Cardiac fibroblast (primary cell): ENCODE results near the gene KISS1.

Experiments used
- DNase-seq, 2 donors: peaks; one replicate each; pipeline versions ENCODE4 v3.0.0 to v3.0.0-alpha.2; 2010; ENCODE audit warnings: low read depth in 2 of 2
- H3K4me3 ChIP-seq, 2 donors: replicated peaks in 1 of 2; 1 replicate in 1 of 2; 2 replicates in 1 of 2; pipeline ENCODE4 v1.5.1; 2011; ENCODE audit warnings: low read depth in 2 of 2, low read length in 2 of 2, mild to moderate bottlenecking in 2 of 2, moderate library complexity in 1 of 2
- CTCF ChIP-seq: IDR thresholded peaks from one replicate; pipeline ENCODE4 v1.5.1; 2011; ENCODE audit warnings: low read depth, mild to moderate bottlenecking, low read length, inconsistent platforms

KISS1 gene

GRCh38 chr1:204151552-204152309 lies 44.6 kb downstream of the KISS1 start, which contains the start of gene ETNK2:
Gene ETNK2, minus strand, starts transcription at chr1:204152044. Its CDS starts 192 bp downstream, at chr1:204151852.
- no peak for TF ChIP-seq CTCF
- DNase-seq = peak in 1 of 2 donors; percentile 56
- H3K4me3 ChIP-seq = peak within 1 kb of the TSS; percentile 57

DNA sequence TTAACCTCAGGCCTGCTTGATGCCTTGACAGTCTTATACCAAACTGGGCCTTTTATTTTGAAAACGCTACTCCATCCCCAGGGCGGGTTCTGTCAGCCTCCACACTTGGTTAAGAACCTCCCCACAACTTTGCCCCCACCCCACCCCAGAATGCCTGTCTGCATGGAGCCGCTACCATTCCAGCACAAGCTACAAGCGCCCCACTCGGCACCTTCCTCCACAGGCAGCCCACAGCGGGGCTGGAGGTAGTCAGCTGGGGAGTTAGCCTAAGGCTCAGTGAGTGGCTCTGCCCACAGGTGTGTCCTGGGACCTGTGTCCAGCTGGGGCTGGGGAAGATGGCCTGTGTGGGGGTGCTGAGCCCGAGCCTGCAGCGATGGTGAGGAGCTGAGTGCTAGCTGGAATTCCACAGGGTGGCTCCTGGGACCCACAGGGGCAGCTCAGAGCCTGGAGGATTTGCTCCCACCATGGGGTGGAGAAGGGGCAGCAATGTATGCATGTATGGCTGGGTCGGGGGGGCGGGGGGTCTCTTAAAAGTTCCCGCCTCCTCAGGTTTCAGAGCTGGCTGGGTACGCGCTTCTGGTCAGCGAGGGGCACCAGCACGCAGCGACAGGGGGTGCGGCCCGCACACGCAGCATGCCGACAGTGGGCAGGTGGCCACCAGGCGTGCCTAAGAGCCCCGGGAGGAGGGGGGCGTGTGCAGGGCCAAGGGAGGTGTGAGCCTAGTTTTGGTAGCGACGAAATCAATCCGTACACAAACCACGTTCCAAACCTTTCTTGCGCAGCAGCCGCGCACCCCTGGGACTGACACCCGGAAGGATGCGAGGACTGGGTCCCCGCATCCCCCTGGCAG lies 45.4 kb downstream of the KISS1 start:
- no peak for TF ChIP-seq CTCF
- no peak for DNase-seq
- peak overlapping the region; percentile 51 to 57 for H3K4me3 ChIP-seq

- TF ChIP-seq CTCF = no peak
- no peak for DNase-seq
- no peak overlapping the region for H3K4me3 ChIP-seq
Observed at GRCh38 chr1:204149635-204150565, 46.4 kb downstream of the KISS1 start.

- TF ChIP-seq CTCF = no peak
- no peak overlapping the region for H3K4me3 ChIP-seq
- DNase-seq = no peak
Observed at GRCh38 chr1:204149107-204149506, 47.2 kb downstream of the KISS1 start.

GRCh38 chr1:204147406-204148383 lies 48.6 kb downstream of the KISS1 start:
- no peak overlapping the region for H3K4me3 ChIP-seq
- no peak for DNase-seq
- TF ChIP-seq CTCF = no peak
